H54 (cell line): Measurements from ENCODE around the gene ABI3BP.
A peak's percentile ranks its signal among the peaks of the same experiment; 100 is the strongest.

Experiments
- DNase-seq: peaks from one replicate; pipeline ENCODE4 v3.0.0; 2011; ENCODE audit warnings: low spot score, mixed read lengths; ENCODE audit not compliant: insufficient read length
- FAIRE-seq: peaks from 3 replicates; lab custom pipeline; 2011; peaks lifted over from hg19 to GRCh38; lab: Jason Lieb, UNC
- POLR2A ChIP-seq: IDR thresholded peaks from 2 replicates; pipeline ENCODE4 v1.6.1; 2011; ENCODE audit warnings: low read depth, mild to moderate bottlenecking, low read length

The ABI3BP gene

DNA sequence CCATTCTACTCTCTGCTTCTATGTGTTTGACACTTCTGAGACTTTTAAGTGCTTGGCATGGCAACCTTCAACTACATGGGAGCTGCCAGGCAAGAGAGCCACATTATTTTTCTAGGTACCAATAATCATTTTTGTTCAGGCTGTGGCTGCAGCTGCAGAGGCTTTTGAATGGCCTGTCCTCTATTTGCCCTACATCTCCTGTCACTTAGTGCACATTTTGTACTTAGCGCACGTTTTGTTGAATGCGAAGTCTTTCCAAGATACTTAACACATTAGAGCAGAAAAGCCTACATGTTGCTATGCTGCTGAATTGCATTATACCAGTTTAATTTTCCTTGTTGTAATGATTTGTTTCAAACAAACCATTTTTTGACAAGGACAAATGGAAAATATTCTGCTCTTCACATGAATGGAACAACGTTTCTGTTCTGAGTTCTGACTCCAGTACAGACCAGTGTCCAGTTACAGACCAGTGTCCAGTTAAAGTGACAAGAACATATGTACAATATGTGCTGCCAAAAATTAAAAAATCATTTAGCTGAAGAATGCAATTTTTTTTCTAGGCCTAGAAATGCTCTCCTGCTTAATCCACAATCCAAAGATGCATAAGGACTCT is 113.9 kb downstream of the ABI3BP start:
- DNase-seq, result no peak
- no peak for TF ChIP-seq POLR2A
- no peak for FAIRE-seq

DNA sequence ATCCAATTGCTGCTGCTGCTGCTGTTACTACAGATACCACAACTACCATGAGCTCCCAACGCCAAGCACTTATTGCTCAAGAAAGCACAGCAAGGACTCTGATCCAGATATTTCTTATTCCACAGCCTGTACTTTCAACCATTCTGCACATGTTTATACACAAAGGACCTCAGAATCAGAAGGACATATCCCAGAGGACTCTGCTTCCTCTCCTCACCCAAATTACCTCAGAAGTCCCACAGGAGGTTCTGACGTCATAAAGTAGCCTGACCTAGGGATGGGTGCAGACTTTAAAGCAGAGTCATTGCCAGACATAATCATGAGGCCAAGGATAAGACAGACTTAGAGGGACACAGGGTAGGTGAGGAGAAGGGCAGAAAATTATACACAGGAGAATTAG is 115.9 kb downstream of the ABI3BP start:
- DNase-seq, result no peak
- no peak for FAIRE-seq
- TF ChIP-seq POLR2A, result no peak

DNA sequence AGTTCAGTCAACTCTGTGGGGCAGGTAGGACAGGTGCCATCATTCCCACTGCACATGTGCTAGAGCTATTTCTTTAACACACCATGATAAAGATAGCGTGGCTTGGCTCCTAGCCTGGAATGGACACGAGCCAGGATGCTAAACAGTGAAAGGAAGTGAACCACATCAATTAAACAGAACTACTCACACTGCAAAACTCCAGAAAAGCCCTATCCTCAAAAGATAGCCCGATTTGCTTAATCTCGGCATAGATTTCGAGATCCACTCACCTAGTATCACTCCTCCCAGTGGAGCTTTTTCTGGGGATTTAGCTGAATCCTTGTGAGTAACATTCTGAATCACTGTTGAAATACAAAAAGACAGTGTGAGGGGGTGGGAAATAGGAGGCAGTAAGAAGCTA is 118.0 kb downstream of the ABI3BP start:
- no peak for TF ChIP-seq POLR2A
- no peak for DNase-seq

DNA sequence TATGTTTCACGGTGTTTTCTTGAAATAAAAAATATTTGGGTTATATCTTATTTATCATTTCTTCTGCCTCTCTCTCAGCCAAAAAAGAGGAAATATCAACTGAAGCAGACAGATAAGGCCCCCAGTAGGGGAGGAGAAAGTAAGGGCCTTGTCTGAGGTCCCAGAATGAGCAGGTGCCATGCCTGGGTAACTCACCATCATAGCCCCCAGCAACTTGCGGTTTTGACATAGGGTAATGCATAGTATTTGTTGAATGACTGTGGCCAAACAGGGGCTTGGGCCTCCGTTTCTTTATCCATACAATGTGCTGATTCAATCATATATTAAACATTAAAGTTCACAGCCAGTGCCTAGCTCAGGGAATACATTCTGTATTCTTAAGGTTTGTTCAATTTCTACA is 119.6 kb downstream of the ABI3BP start:
- no peak for DNase-seq
- FAIRE-seq, result no peak

More for the DNA sequence above, 118.0 kb downstream of the ABI3BP start:
- FAIRE-seq, result peak; percentile 65

DNA sequence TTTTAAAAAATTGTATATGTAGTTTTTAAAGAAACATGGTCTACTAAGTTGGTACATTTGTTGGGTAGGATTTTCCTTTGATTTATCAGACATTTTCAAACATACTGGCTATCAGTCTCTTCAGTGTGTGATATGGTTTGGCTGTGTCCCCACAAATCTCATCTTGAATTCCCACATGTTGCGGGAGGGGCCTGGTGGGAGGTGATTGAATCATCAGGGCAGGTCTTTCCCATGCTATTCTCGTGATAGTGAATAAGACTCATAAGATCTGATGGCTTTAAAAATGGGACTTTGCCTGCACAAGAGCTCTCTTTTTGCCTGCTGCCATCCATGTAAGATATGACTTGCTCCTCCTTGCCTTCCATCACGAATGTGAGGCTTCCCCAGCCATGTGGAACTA is 121.9 kb downstream of the ABI3BP start:
- FAIRE-seq (no peak), DNase-seq (no peak)
- TF ChIP-seq POLR2A, result no peak

More for the DNA sequence above, 119.6 kb downstream of the ABI3BP start:
- TF ChIP-seq POLR2A, result no peak

DNA sequence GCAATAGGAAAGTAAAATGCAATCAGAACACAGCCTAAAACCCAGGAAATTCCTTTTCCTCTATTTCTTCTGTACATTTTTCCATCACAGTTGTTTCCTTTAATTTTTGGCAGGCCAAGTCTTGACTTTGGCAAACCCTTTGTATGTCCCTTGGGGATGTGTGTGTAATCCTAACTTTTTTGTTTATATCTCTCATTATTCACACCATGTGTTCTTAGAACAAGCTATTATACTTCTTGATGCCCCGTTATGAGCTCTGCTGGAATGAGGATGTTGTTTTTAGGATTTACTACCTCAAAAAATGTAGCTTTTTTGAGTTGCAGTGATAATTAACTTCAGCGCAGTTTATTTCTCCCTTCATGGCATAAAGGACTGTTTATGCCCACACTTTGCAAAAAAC is 123.4 kb downstream of the ABI3BP start:
- FAIRE-seq (no peak), DNase-seq (no peak)
- TF ChIP-seq POLR2A, result no peak

DNA sequence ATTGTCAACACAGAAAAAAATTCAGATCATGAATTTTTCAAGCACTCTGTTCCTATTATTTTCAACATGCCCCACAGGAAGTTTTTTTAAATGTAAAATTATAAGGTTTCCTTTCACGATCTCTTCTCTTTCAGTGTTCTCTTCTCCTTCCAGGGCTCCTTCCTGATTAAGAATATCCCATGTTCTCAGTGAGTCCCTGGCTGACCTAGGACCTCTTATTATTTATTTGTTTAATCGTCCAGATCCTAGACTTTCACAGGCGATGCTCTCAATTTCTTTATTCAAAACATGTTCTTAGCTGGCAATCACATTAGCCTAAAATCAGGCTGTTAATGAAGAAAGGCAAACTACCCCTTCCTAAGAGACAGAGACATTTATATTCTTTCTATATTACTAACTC is 124.3 kb downstream of the ABI3BP start:
- DNase-seq, result no peak
- no peak for FAIRE-seq
- TF ChIP-seq POLR2A, result no peak

DNA sequence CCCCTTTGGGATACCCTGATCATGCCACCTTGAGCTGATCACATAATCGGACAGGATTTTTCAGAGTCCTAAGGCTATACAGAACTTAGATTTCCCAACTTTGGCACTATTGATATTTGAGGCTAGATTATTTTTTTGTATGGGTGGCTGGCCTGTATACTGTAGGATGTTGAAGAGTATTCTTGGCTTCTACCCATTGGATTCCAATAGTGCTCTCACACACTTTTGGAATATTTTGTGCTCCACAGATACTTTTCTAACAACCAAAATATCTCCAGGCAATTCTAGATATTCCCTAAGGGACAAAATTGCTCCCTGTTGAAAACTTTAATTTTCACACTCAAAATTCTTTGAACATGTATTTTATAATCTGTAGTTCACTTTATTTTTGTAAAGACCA is 125.1 kb downstream of the ABI3BP start:
- no peak for DNase-seq
- no peak for TF ChIP-seq POLR2A
- no peak for FAIRE-seq

DNA sequence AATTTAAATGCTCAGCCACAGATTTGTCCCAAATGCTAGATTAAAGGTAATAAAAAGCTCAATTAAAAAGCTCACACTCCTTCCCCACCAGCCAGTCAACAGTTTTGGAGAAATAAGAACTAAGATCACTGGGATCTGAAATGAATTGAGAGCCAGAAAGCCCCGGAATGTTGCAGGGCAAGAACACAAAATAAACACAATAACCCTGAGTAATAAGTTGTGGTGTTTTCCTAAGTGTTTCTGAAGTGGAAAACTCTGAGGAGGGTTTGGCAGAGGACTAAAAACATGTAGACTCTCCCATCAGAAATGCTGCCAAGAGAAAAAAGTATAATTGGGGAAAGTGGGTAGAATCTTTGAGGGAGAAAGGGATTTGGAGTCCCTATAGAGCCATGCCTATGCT is 127.8 kb downstream of the ABI3BP start:
- FAIRE-seq, result no peak
- no peak for TF ChIP-seq POLR2A

DNA sequence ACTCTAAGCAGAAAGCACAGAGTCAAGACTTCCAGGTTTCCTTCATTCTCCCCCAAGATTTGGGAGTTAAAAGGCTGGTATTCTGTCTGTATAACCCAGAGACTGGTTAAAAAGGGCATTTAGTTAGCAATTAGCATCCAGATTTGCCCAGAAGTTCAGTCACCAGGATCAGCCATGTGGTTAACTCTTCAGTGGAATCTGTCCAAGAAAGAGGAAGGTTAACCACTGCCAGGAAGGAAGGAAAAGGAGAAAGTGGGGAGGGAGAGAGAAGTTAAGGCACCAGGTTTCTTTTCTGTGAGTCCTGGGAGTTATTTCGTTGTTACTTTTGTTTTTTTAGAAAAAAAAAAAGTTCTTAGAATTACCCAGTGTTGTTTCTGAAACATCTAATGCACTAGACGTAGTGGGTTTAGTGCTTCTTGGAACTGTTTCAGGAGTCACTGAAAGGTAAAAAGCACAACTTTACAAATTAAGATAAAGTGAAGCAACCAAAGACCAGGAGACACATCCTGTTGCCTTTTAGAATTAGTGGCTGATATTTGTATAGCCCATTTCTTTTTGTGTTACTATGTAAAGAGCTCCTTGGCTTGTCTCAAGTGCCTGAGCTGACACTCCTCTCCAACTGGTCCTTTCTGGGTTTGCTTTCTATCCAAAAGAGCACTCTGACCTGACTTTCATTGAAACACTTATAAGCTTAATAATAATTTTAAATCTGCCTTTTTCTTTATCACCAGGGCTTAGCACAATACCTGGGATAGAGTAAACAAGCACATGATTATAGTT is 128.6 kb downstream of the ABI3BP start:
- FAIRE-seq, result no peak

More for the DNA sequence above, 127.8 kb downstream of the ABI3BP start:
- DNase-seq, result no peak

DNA sequence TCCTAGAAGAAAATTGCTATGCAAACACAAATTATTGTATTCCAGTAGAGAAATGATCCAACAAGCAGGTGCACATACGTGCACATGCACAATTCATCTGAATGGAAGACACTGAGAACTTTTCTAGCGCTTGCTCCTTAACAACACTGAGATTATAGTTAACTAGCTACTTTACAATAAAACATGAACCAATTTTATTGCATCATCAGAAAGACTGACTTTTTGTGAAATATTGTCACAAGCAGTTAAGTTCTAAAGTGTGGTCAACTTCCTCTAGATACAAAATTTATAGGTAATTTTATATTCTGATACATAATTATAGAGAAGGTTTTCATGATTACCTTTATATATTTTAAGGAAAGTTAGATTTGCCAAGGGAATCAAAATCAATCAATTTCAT is 135.4 kb downstream of the ABI3BP start:
- TF ChIP-seq POLR2A, result no peak
- DNase-seq (no peak), FAIRE-seq (no peak)

More for the DNA sequence above, 128.6 kb downstream of the ABI3BP start:
- no peak for DNase-seq
- TF ChIP-seq POLR2A, result no peak

DNA sequence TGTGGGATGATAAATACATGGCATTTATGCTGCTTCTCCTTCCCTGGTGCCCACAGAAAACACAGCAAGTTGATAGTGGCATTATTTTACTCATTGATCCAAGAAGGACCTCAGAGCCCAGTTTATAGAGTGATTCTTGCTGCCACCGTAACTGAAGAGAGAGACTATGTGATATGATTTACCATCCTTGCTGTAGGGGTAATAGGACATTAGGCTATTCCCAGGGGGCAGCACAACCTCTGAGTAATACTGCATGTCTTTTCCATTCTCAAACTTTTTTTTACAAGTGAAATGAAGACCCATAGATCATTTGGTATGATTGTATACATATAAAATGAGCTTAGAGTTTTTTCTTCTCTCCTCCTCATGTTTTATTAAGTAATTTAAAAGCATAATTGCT is 136.4 kb downstream of the ABI3BP start:
- no peak for FAIRE-seq
- TF ChIP-seq POLR2A, result no peak
- no peak for DNase-seq

DNA sequence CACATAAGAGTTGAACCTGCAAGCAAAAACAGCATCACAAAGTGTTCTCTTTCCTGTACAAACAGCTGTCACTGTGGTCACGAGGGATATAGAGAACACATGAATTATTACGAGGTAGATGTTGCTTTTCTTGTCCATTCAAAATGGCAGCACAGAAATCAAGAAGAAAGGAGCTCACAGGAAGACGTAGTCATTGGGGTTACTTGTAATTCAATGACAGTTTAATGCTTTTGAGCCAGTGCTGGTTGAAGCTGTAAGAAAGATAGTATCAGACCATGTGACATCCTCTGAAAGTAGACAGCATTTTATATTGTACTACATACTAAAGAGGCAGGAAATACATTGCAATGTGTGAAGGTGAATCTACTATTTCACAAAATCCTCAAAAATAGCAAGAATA is 140.4 kb downstream of the ABI3BP start:
- no peak for DNase-seq
- FAIRE-seq, result peak; percentile 11
- TF ChIP-seq POLR2A, result no peak

DNA sequence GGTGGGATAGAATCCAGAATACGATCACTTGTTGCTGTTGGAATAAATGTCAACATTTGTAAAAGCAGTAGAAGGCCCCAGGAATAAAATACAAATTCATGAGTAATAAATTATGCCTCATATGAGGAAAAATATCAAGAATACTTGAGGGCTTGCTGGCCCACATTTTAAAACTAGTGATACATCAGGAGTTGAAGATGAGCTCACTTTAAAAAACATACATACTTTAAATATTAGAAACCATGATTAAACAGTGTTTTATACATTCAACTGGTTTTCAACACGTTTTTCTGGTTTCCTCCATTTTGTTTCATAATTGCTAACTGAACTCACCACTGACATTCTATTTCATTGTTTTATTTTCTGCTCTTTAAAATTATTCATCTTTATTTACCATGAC is 142.5 kb downstream of the ABI3BP start:
- FAIRE-seq (no peak), DNase-seq (no peak)
- TF ChIP-seq POLR2A, result no peak

DNA sequence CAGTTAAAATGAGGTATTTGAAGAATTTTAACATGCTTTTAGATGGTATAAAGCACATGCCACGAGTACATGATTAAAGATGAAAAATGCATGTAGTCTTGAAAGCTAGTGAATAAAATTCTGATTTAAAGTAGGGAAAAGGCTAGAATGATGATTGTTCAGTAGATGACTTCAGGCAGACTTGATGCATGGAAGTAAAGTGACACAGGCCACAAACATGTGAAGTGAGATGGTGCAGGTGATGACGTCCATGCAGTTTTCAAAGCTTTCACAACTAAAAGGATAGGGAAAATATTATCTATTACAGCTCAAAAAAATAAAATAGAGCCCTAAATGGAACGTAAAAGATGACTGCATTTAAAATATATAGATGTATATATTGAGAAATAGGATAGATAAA is 143.1 kb downstream of the ABI3BP start:
- no peak for TF ChIP-seq POLR2A
- no peak for DNase-seq
- no peak for FAIRE-seq
